Lung (tissue), 12 donors: Measurements from ENCODE around the gene E2F2. TPM values are rescaled to one million over a fixed set of nuclear protein-coding genes. Genes with fewer than 3 reads are reported as not detected.

Source experiments
- ATAC-seq: fragments of 200-7000 bp; cut with Tn5 transposase; one replicate; pipeline ENCODE4 v1.9.1; 2020; ENCODE audit warnings: moderate number of reproducible peaks; ENCODE audit not compliant: insufficient read depth, low FRiP score
- DNase-seq, 3 donors: peaks; one replicate each; pipeline ENCODE4 v3.0.0-alpha.2; 2013 to 2017
- H3K27ac ChIP-seq, 2 donors: one replicate each; pipeline ENCODE4 v1.5.1; 2013; ENCODE audit warnings: mild to moderate bottlenecking in 2 of 2, moderate library complexity in 2 of 2, control low read depth in 1 of 2, inconsistent platforms in 1 of 2, low read depth in 1 of 2, low read length in 1 of 2
- H3K27me3 ChIP-seq, 3 donors: one replicate each; pipeline ENCODE4 v1.5.1; 2013; ENCODE audit warnings: low read length in 2 of 3; ENCODE audit not compliant: control insufficient read depth in 3 of 3, insufficient read depth in 3 of 3
- H3K36me3 ChIP-seq, 4 donors: one replicate each; pipeline ENCODE4 v1.5.1; 2013; ENCODE audit warnings: low read length in 4 of 4, mild to moderate bottlenecking in 1 of 4, moderate library complexity in 1 of 4; ENCODE audit not compliant: control insufficient read depth in 4 of 4, insufficient read depth in 4 of 4
- H3K4me1 ChIP-seq, 5 donors: one replicate each; pipeline ENCODE4 v1.5.1; 2013; ENCODE audit warnings: low read length in 5 of 5, mild to moderate bottlenecking in 2 of 5, moderate library complexity in 1 of 5; ENCODE audit not compliant: control insufficient read depth in 5 of 5, insufficient read depth in 5 of 5
- H3K4me3 ChIP-seq: one replicate; pipeline ENCODE4 v1.5.1; 2013; ENCODE audit warnings: mild to moderate bottlenecking, control low read depth, moderate library complexity
- H3K9ac ChIP-seq, 2 donors: one replicate each; pipeline ENCODE4 v1.5.1; 2013; ENCODE audit warnings: low read length in 2 of 2, control low read depth in 1 of 2; ENCODE audit not compliant: insufficient read depth in 1 of 2
- H3K9me3 ChIP-seq, 4 donors: one replicate each; pipeline ENCODE4 v1.5.1; 2013; ENCODE audit warnings: low read length in 3 of 4, mild to moderate bottlenecking in 1 of 4, moderate library complexity in 1 of 4; ENCODE audit not compliant: control insufficient read depth in 4 of 4, insufficient read depth in 3 of 4
- WGBS, 2 donors: extraction: QIAGEN DNeasy Blood & Tissue Kit; methylation state at CpG; one replicate each; pipeline ENCODE4 v1.1.7; 2013; 5-methylcytosine and 5-hydroxymethylcytosine counted together
- polyA plus RNA-seq, 2 donors: library from polyadenylated mRNA; stranded (reverse); fragments of 200-250 nt; gene quantifications; one replicate each; pipeline ENCODE4 v1.2.1, GENCODE V29; 2013
- total RNA-seq, 2 donors: library from RNA; depleted of rRNA in 1 of 2; stranded (reverse); fragments of >200 nt in 1 of 2; gene quantifications; one replicate each; pipeline ENCODE4 v1.2.1, GENCODE V29; 2014 to 2021
- TF ChIP-seq, protein P1 (sequence below): IDR thresholded peaks from 2 replicates; pipeline ENCODE4 v1.5.1; 2012; ENCODE audit warnings: mild to moderate bottlenecking; ENCODE audit errors: control extremely low read depth, extremely low read depth
- donor health status: control.
- donor health status: control.
- donor health status: Bipolar disorder and iron deficiency.
- donor health status: healthy.
- donor health status: DM: yes; HTN: yes; CAD: no.

The E2F2 gene
- total and polyA plus RNA-seq, 4 donors, result 0.83 to 4.9 (median 1.5) TPM

DNA sequence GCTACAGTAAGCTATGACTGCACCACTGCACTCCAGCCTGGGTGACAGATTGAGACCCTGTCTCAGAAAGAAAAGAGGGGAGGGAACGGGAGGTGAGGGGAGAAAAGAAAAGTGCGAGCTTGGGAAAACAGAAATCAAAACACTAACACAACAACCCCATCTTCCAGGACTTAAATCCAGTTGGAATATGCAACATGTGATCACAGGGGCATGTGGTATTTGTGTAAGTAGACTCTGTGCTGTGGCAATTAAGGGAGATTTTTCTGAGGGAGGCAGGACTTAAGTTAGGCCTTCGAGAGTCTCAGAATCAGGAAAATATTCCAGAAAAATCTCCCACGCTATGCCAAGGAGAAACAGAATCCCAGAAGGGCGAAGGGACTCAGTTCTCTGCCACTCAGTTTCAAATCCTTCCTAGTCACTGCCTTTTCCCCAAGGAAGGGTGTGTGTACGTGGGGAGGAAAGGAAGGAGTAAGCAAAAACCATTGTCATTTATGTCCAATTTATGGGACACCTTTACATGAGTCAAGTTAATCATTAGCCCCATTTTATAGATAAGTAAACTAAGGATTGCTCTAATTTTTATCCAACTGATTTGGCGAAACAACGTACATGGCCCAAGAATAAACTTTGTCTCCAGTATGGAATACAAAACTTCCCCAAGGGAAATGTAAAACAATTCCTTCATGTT is 16.0 kb upstream of the E2F2 start:
- no peak overlapping the region for H3K9ac ChIP-seq
- no peak for ATAC-seq

DNA sequence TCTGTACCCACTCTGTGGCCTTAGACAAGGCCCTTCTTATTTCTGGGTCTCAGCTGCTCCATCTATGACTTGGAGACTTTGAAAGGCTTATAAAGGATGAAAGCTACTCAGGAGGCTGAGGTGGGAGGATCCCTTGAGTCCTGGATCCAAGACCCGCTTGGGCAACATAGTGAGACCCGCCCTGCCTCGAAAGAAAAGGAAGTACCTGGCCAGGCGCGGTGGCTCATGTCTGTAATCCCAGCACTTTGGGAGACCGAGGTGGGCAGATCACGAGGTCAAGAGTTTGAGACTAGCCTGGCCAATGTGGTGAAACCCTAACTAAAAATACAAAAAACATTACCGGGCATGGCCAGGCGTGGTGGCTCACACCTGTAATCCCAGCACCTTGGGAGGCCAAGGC is 14.8 kb upstream of the E2F2 start:
- H3K9me3 ChIP-seq, result no peaks in the 10 kb centered on the region
- peaks cover 0 to 16% (median 3%) of the 10 kb centered on the region in 5 donors for H3K4me1 ChIP-seq
- TF ChIP-seq, protein P1, sequence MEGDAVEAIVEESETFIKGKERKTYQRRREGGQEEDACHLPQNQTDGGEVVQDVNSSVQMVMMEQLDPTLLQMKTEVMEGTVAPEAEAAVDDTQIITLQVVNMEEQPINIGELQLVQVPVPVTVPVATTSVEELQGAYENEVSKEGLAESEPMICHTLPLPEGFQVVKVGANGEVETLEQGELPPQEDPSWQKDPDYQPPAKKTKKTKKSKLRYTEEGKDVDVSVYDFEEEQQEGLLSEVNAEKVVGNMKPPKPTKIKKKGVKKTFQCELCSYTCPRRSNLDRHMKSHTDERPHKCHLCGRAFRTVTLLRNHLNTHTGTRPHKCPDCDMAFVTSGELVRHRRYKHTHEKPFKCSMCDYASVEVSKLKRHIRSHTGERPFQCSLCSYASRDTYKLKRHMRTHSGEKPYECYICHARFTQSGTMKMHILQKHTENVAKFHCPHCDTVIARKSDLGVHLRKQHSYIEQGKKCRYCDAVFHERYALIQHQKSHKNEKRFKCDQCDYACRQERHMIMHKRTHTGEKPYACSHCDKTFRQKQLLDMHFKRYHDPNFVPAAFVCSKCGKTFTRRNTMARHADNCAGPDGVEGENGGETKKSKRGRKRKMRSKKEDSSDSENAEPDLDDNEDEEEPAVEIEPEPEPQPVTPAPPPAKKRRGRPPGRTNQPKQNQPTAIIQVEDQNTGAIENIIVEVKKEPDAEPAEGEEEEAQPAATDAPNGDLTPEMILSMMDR, result no peak
- ATAC-seq (no peak), DNase-seq (no peak)
- no peak overlapping the region for H3K9ac ChIP-seq
- no peak overlapping the region for H3K27ac ChIP-seq
- no peak overlapping the region for H3K4me3 ChIP-seq
- H3K36me3 ChIP-seq, result no peaks in the 10 kb centered on the region
- WGBS, 2 donors, result 89 to 90% methylated on average over 9 of the region's 9 CpGs
- H3K27me3 ChIP-seq, result no peaks in the 10 kb centered on the region

More for the DNA sequence above, 16.0 kb upstream of the E2F2 start:
- WGBS, 2 donors, result 67 to 79% methylated on average over 8 of the region's 8 CpGs
- Histone ChIP-seq H3K27ac (peak overlapping the region in 1 of 2 donors; percentile 26), H3K4me1 (peaks cover 0 to 26% (median 3%) of the 10 kb centered on the region in 5 donors), H3K27me3 (no peaks in the 10 kb centered on the region), H3K36me3 (no peaks in the 10 kb centered on the region), H3K9me3 (no peaks in the 10 kb centered on the region), H3K4me3 (no peak overlapping the region)
- DNase-seq, result peak in 1 of 3 donors; percentile 34
- TF ChIP-seq, protein P1, result no peak

DNA sequence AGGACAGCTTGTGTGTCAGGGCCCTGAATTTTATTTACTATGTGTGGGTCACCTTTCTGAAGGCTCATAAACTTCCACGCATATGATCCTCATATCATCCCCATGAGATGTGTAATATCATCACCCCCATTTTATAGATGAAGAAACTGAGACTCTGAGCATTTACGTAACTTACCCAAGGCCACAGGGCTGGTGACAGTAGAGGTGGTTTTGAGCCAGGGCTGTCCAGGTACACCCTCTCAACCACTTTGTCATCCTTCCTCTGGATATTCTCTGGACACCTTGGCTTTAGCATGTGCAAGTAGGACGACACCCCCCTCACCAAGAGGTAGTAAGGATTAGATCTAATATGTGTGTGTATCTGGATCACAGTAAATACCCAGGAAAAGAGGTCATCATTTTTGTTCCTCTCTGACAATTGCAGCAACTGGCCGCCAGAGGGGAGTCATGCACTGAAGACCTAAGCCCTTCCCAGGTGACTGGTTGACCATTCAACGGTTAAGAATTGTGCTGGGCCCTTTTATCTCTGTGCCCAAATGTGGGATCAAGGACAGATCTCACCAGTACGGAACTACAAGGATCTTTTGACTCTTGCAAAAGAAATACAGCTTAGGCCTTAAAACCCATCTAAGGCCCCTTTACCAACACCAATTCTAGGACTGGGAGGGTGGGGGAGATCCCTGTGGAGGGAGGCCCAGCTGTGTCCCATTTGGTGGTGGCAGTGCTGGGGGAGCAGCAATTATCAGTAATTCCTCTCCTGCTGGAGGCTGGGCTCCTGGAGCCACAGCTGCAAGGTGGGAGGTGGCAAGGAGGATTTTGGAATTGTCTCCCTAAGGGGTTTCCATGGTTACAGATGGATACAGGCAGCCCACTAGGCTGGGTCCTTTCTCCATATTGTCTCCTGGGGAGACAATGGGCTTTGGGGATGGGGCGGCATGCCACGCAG is 13.7 kb upstream of the E2F2 start:
- Histone ChIP-seq H3K27ac (no peak overlapping the region), H3K9me3 (no peaks in the 10 kb centered on the region), H3K36me3 (no peaks in the 10 kb centered on the region), H3K4me3 (no peak overlapping the region), H3K27me3 (no peaks in the 10 kb centered on the region), H3K4me1 (peaks cover 0 to 20% (median 3%) of the 10 kb centered on the region in 5 donors), H3K9ac (no peak overlapping the region)
- peak; percentile 83 for ATAC-seq
- TF ChIP-seq, protein P1, result peak; percentile 96
- 44% methylated on average over 8 of the region's 8 CpGs for WGBS, 2 donors
- peak; percentile 86 to 91 (median 91) for DNase-seq
